Heart right ventricle (tissue), 16 donors: ENCODE data around the gene CD3G. TPM values are rescaled to one million over a fixed set of nuclear protein-coding genes. Genes with fewer than 3 reads are reported as not detected.
A peak's percentile ranks its signal among the peaks of the same experiment; 100 is the strongest.

ENCODE experiments used
- ATAC-seq, 8 donors: fragments of 200-7000 bp; cut with Tn5 transposase; one replicate each; pipeline ENCODE4 v1.9.1; 2020; ENCODE audit warnings: mild to moderate bottlenecking in 8 of 8, moderate library complexity in 8 of 8, moderate number of reproducible peaks in 1 of 8
- DNase-seq, 2 donors: peaks; one replicate each; pipeline ENCODE4 v3.0.0-alpha.2; 2020
- H3K27ac ChIP-seq, 10 donors: fragments of 200-600 bp; sonication (generic) in 2 of 10; one replicate each; pipeline versions ENCODE4 v1.5.0 to v1.8.0; 2020 to 2022; ENCODE audit warnings: mild to moderate bottlenecking in 3 of 10
- H3K27me3 ChIP-seq, 7 donors: fragments of 200-600 bp; one replicate each; pipeline ENCODE4 v1.8.0; 2021 to 2022; ENCODE audit warnings: mild to moderate bottlenecking in 2 of 7
- H3K36me3 ChIP-seq, 9 donors: fragments of 200-600 bp; sonication (generic) in 1 of 9; one replicate each; pipeline versions ENCODE4 v1.5.0 to v1.8.0; 2020 to 2022; ENCODE audit warnings: mild to moderate bottlenecking in 2 of 9
- H3K4me1 ChIP-seq, 9 donors: fragments of 200-600 bp; sonication (generic) in 1 of 9; one replicate each; pipeline versions ENCODE4 v1.5.0 to v1.8.0; 2020 to 2022; ENCODE audit warnings: mild to moderate bottlenecking in 4 of 9
- H3K4me3 ChIP-seq, 10 donors: fragments of 200-600 bp; sonication (generic) in 2 of 10; one replicate each; pipeline versions ENCODE4 v1.5.0 to v1.8.0; 2020 to 2022; ENCODE audit warnings: mild to moderate bottlenecking in 7 of 10, moderate library complexity in 2 of 10
- H3K9me3 ChIP-seq, 11 donors: fragments of 200-600 bp in 10 of 11; sonication (generic) in 2 of 11; one replicate each; pipeline versions ENCODE4 v1.5.0 to v1.8.0; 2013 to 2022; ENCODE audit warnings: mild to moderate bottlenecking in 2 of 11, control low read depth in 1 of 11, moderate library complexity in 1 of 11
- WGBS, 2 donors: extraction: QIAGEN DNeasy Blood & Tissue Kit; methylation state at CpG; one replicate each; pipeline ENCODE4 v1.1.7; 2013; ENCODE audit warnings: inconsistent platforms in 1 of 2; 5-methylcytosine and 5-hydroxymethylcytosine counted together
- intact Hi-C, 10 donors: fragments of 100-400 bp; cut with DNase I; formaldehyde crosslinking; loops; one replicate each; pipeline versions ENCODE4 v1.11.1 to v1.14.2; 2022
- polyA plus RNA-seq, 2 donors: library from polyadenylated mRNA; stranded (reverse); fragments of 200-250 nt; gene quantifications; one replicate each; pipeline ENCODE4 v1.2.3, GENCODE V29; 2013
- total RNA-seq, 10 donors: library from RNA; stranded (reverse); fragmentation: NEBNext Ultra II Directional in 3 of 10; extraction: Animal tissue kit (Norgen Biotek cat#: 25700) in 3 of 10; gene quantifications; one replicate each; pipeline versions ENCODE4 v1.2.1 to v1.2.4, GENCODE V29; 2021 to 2023
- TF ChIP-seq, protein P1 (sequence below), 9 donors: fragments of 200-600 bp; sonication (generic) in 2 of 9; IDR thresholded peaks; one replicate each; pipeline versions ENCODE4 v1.5.0 to v1.8.0; 2021 to 2022; ENCODE audit warnings: antibody characterized with exemption in 9 of 9, mild to moderate bottlenecking in 5 of 9, moderate library complexity in 1 of 9
- donor health status: Arrhythmogenic right ventricular cardiomyopathy.
- donor health status: ischemic (EF 13 %, LVEDD 7.1; RV severe dilation, severe dysfunction).
- donor health status: healthy with polysubstance abuse.
- donor health status: DM: no; HTN: yes; CAD: no.
- donor health status: DM: no; HTN: no; CAD: no.
- donor health status: ischemic (EF 25% LVEDD 6.9; RV normal size, moderate dysfunction).
- donor health status: ischemic (EF 25% LVEDD 5.7; RV mildly dilated, moderate dysfunction).
- donor health status: healthy.
- donor health status: DM: yes; HTN: yes; CAD: no.
- donor health status: Ischemic cardiomyopathy.
- donor health status: ischemic (EF 35%, LVEDD 5.7; RV mildly dilated, moderate dysfunction).
- donor health status: nonischemic (EF 11% LVEDD 7.7; RV severe dilation, severe dysfunction).
- donor health status: DM: yes; HTN: yes; CAD: no.
- donor health status: PGD.
- donor health status: ischemic (EF 29% LVEDD 5.4; RV normal size, mild dysfunction).
- donor health status: nonischemic (EF 23%, LVEDD 6.1; RV moderate dilation, normal function).

Gene CD3G
- total and polyA plus RNA-seq, 12 donors = 0.06 to 5.7 (median 0.39) TPM; not detected in 5

DNA sequence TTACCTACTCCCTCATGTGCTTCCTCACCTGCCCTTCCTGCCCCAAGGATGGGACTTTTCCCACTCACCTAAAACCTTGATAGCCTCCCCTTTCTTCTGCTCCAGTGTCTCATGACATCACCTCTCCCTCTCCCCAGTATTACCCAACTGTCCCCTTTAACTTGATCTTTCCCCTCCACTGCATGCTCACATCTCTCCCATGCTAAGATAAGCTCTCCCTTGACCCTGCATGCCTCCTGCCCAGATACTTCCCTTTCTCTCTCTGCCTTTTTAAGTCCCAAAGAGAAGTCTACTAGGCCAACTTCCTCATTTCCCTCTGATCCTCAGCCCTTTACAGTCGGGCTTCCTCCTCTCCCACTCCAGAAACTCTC is 24.8 kb upstream of the CD3G start:
- DNase-seq = no peak
- TF ChIP-seq, protein P1, sequence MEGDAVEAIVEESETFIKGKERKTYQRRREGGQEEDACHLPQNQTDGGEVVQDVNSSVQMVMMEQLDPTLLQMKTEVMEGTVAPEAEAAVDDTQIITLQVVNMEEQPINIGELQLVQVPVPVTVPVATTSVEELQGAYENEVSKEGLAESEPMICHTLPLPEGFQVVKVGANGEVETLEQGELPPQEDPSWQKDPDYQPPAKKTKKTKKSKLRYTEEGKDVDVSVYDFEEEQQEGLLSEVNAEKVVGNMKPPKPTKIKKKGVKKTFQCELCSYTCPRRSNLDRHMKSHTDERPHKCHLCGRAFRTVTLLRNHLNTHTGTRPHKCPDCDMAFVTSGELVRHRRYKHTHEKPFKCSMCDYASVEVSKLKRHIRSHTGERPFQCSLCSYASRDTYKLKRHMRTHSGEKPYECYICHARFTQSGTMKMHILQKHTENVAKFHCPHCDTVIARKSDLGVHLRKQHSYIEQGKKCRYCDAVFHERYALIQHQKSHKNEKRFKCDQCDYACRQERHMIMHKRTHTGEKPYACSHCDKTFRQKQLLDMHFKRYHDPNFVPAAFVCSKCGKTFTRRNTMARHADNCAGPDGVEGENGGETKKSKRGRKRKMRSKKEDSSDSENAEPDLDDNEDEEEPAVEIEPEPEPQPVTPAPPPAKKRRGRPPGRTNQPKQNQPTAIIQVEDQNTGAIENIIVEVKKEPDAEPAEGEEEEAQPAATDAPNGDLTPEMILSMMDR (IDR thresholded peaks at IDR 0.05) = no peak
- H3K4me3 ChIP-seq = no peak overlapping the region
- H3K9me3 ChIP-seq = no peaks in the 10 kb centered on the region
- no peaks in the 10 kb centered on the region for H3K36me3 ChIP-seq
- intact Hi-C loops = no loop called here
- ATAC-seq = peak in 2 of 8 donors; percentile 33 to 48
- WGBS, 2 donors = 55 to 75% methylated on average over 1 of the region's 1 CpG
- H3K27ac ChIP-seq = peak overlapping the region in 1 of 10 donors; percentile 70
- peaks cover 0 to 9% (median 3%) of the 10 kb centered on the region in 7 donors for H3K27me3 ChIP-seq
- H3K4me1 ChIP-seq = peaks cover 0 to 61% (median 18%) of the 10 kb centered on the region in 9 donors

DNA sequence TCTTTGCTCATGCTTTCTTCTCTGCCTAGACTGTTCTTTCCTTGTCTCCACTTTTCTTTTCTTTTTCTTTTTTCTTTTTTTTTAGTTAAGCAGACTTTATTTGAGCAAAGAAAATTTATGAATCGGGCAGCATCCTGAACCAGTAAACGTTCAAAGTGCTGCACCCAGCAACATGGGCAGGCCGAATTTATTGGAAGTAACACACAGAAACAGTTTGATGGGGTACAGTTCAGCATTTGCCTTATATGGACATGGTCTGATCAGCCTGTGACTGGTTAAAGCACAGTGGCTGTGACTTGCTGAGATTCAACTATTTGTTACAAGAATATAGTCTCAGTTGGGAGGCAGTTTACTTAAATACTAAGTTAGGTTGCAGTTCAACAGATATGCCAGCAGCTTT is 23.6 kb upstream of the CD3G start:
- TF ChIP-seq, protein P1 (IDR thresholded peaks at IDR 0.05) = no peak
- 87 to 94% methylated on average over 3 of the region's 3 CpGs for WGBS, 2 donors
- H3K4me1 ChIP-seq = peaks cover 0 to 55% (median 13%) of the 10 kb centered on the region in 9 donors
- no peak overlapping the region for H3K4me3 ChIP-seq
- no peak for ATAC-seq
- DNase-seq = no peak
- H3K36me3 ChIP-seq = no peaks in the 10 kb centered on the region
- H3K27me3 ChIP-seq = peaks cover 0 to 10% (median 0%) of the 10 kb centered on the region in 7 donors
- H3K27ac ChIP-seq = no peak overlapping the region
- intact Hi-C loops = no loop called here
- H3K9me3 ChIP-seq = no peaks in the 10 kb centered on the region

DNA sequence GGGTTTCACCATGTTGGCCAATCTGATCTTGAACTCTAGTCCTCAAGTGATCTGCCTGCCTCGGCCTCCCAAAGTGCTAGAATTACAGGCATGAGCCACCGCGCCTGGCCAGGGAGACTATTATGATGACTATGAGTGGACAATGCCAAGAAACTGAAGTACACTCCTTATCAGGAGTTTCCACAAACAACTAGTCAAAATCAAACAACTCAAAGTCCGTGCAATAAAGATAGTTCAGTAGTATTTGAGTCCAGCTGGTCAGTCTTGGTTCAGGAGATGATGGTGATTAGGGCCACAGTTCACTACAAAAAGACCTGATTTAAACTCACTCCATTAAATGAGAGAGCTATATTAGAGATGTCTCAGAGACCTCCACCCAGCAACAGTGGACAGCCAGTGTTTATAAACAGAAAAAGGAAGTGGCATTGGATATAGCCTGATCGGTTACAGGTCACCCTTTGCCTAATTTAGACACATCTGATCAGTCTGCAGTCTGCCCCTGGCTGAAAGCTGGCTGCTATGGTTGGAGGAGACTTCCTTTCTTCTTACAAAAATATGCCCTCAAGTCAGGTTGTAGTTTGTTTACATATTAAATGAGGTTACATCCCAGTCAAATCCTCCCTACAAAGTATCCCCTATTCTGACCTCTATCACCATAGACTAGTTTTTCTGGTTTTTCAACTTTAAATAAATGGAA is 22.6 kb upstream of the CD3G start:
- Histone ChIP-seq H3K9me3 (no peaks in the 10 kb centered on the region), H3K27ac (no peak overlapping the region), H3K36me3 (no peaks in the 10 kb centered on the region), H3K27me3 (peaks cover 0 to 17% (median 0%) of the 10 kb centered on the region in 7 donors), H3K4me1 (peaks cover 0 to 45% (median 6%) of the 10 kb centered on the region in 9 donors), H3K4me3 (no peak overlapping the region)
- no peak for DNase-seq
- peak in 2 of 8 donors; percentile 26 to 40 for ATAC-seq
- TF ChIP-seq, protein P1 (IDR thresholded peaks at IDR 0.05) = no peak
- 61 to 82% methylated on average over 5 of the region's 5 CpGs for WGBS, 2 donors
- intact Hi-C loops = no loop called here

- H3K9me3 ChIP-seq = no peaks in the 10 kb centered on the region
- H3K27ac ChIP-seq = no peak overlapping the region
- DNase-seq (no peak), ATAC-seq (no peak)
- WGBS, 2 donors = 94 to 97% methylated on average over 19 of the region's 19 CpGs
- TF ChIP-seq, protein P1 (IDR thresholded peaks at IDR 0.05) = no peak
- peaks cover 0 to 14% (median 0%) of the 10 kb centered on the region in 7 donors for H3K27me3 ChIP-seq
- H3K4me3 ChIP-seq = no peak overlapping the region
- intact Hi-C loops = no loop called here
- H3K4me1 ChIP-seq = peaks cover 0 to 33% (median 0%) of the 10 kb centered on the region in 9 donors
- H3K36me3 ChIP-seq = no peaks in the 10 kb centered on the region
Measured at GRCh38 chr11:118322721-118323120, 21.4 kb upstream of the CD3G start.
